Measurements from ENCODE around the gene KRT73. TPM values are rescaled to one million over a fixed set of nuclear protein-coding genes. Genes with fewer than 3 reads are reported as not detected.

KRT73 gene
- total and polyA plus RNA-seq, 8 donors = not detected

DNA sequence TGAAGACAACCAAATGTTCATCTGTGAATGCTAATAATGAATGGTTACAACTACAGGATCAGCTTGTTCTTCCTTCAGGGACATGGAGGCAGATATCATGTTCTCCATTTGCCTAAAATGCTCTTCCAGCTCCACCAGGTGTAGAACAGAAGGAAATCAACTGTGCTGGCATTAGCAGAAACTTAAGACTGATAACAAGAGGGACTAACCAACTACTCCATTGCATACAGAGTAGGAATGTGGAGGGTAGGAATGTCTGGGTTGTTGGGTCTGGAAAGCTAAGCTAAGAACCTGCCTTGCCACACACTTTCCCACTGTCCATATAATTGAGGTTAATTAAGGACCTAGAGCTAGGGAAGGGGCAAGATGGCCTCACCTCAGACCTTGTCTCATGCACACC lies 45.1 kb upstream of the KRT73 start:
- Histone ChIP-seq H3K36me3 (no peaks in the 10 kb centered on the region), H3K4me3 (no peak overlapping the region), H3K9me3 (no peaks in the 10 kb centered on the region), H3K4me1 (no peaks in the 10 kb centered on the region), H3K27ac (no peak overlapping the region), H3K27me3 (peaks cover 0 to 63% (median 16%) of the 10 kb centered on the region in 3 donors)
- TF ChIP-seq EP300 (IDR thresholded peaks at IDR 0.05) (no peak), POLR2AphosphoS5 (IDR thresholded peaks at IDR 0.05) (no peak), POLR2A (IDR thresholded peaks at IDR 0.05) (no peak)
- TF ChIP-seq, protein P1, sequence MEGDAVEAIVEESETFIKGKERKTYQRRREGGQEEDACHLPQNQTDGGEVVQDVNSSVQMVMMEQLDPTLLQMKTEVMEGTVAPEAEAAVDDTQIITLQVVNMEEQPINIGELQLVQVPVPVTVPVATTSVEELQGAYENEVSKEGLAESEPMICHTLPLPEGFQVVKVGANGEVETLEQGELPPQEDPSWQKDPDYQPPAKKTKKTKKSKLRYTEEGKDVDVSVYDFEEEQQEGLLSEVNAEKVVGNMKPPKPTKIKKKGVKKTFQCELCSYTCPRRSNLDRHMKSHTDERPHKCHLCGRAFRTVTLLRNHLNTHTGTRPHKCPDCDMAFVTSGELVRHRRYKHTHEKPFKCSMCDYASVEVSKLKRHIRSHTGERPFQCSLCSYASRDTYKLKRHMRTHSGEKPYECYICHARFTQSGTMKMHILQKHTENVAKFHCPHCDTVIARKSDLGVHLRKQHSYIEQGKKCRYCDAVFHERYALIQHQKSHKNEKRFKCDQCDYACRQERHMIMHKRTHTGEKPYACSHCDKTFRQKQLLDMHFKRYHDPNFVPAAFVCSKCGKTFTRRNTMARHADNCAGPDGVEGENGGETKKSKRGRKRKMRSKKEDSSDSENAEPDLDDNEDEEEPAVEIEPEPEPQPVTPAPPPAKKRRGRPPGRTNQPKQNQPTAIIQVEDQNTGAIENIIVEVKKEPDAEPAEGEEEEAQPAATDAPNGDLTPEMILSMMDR (IDR thresholded peaks at IDR 0.05) = no peak
- intact Hi-C loops (cut with DNase I; ENCODE audit: low total_unique reads) = no loop called here
- DNase-seq = no peak

DNA sequence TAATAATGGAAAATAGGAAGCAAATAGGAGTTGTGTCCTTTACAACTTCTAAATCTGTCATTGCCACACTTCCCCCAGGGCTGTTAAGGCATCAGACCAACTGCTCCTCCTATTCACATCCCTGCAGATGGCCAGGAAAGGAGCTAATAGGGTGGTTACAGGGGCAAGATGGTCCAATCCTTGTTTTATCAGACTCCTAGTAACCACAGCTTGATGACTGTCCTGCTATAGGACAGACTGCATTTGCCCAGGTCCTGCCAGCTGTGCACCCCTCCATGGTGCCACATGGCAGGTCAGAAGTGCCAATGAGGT lies 44.5 kb upstream of the KRT73 start:
- no peaks in the 10 kb centered on the region for H3K36me3 ChIP-seq
- no peak for DNase-seq
- H3K4me1 ChIP-seq = no peaks in the 10 kb centered on the region
- no peak overlapping the region for H3K4me3 ChIP-seq
- H3K9me3 ChIP-seq = no peaks in the 10 kb centered on the region
- H3K27me3 ChIP-seq = peaks cover 0 to 64% (median 15%) of the 10 kb centered on the region in 3 donors
- intact Hi-C loops (cut with DNase I; ENCODE audit: low total_unique reads) = no loop called here
- no peak overlapping the region for H3K27ac ChIP-seq
- TF ChIP-seq EP300 (IDR thresholded peaks at IDR 0.05) (no peak), POLR2A (IDR thresholded peaks at IDR 0.05) (no peak), POLR2AphosphoS5 (IDR thresholded peaks at IDR 0.05) (no peak)
- TF ChIP-seq, protein P1 (IDR thresholded peaks at IDR 0.05) = no peak

DNA sequence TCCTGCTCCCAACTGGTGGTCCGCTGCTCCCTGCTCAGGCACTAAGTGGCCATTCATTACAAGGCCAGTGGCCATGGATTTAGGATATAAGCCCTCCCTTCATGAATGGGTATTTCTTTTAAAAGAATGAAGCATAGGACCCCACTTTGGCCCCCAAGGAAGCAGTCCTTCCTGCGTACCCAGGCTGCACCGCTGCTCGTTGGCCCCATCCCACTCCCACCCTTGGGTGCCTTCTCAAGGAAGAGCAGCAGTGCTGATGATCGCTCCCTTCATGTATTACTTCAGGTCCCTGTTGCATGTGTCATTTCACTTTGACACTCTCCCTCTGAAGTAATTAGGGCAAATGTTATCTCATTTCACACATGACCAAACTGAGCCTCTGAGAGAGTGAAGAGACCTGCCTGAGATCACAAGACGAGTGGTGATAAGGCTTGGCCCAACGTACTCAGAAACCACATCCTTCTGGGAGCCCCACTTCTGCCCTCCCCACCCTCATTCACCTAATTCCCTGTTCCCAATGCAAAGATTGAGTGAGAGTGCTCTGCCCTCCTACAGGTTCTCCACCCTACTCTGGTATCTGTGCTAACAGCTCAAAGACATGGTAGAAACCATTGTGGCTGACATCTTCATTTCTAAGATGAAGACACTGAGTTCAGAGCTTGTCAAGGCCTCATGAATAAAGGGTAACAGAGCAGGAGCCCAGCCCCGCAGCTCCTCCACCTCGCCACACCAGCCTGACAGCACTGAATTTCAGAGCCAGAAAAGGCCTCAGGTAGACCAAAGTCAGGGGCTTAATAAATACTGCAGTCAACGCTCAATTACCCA lies 43.9 kb upstream of the KRT73 start:
- no peak overlapping the region for H3K27ac ChIP-seq
- H3K9me3 ChIP-seq = no peaks in the 10 kb centered on the region
- intact Hi-C loops (cut with DNase I; ENCODE audit: low total_unique reads) = no loop called here
- no peak for TF ChIP-seq EP300 (IDR thresholded peaks at IDR 0.05)
- TF ChIP-seq, protein P1 (IDR thresholded peaks at IDR 0.05) = no peak
- no peak for TF ChIP-seq POLR2AphosphoS5 (IDR thresholded peaks at IDR 0.05)
- no peak for TF ChIP-seq POLR2A (IDR thresholded peaks at IDR 0.05)
- DNase-seq = peak in 1 of 2 donors; percentile 26
- H3K4me3 ChIP-seq = no peak overlapping the region
- H3K4me1 ChIP-seq = no peaks in the 10 kb centered on the region
- 66 to 77% (median 74%) methylated on average over 10 of the region's 10 CpGs for WGBS, 5 donors
- H3K36me3 ChIP-seq = no peaks in the 10 kb centered on the region
- peaks cover 0 to 58% (median 11%) of the 10 kb centered on the region in 3 donors for H3K27me3 ChIP-seq

DNA sequence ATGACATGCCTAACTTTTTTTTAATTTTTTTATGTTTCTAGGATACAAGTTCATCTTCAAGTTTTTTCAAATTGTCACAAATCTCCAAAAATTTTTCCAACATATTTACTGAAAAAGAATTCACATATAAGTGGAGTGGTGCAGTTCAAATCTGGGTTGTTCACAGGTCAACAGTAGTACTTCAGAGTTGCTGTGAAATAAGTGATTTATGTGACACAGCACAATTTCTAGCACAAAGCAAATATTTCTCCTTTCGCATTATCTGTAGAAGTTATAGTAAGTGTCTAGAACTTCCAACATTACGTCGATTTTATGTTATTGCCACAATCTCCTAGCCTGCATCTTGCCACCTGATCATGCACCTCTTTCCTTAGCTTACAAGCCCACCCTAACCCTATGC lies 43.3 kb upstream of the KRT73 start:
- Histone ChIP-seq H3K36me3 (no peaks in the 10 kb centered on the region), H3K27ac (no peak overlapping the region), H3K4me3 (no peak overlapping the region), H3K27me3 (peaks cover 0 to 55% (median 11%) of the 10 kb centered on the region in 3 donors), H3K4me1 (no peaks in the 10 kb centered on the region), H3K9me3 (no peaks in the 10 kb centered on the region)
- 82 to 91% (median 86%) methylated on average over 3 of the region's 3 CpGs for WGBS, 5 donors
- TF ChIP-seq POLR2AphosphoS5 (IDR thresholded peaks at IDR 0.05) (no peak), POLR2A (IDR thresholded peaks at IDR 0.05) (no peak), EP300 (IDR thresholded peaks at IDR 0.05) (no peak)
- TF ChIP-seq, protein P1 (IDR thresholded peaks at IDR 0.05) = no peak
- intact Hi-C loops (cut with DNase I; ENCODE audit: low total_unique reads) = no loop called here
- DNase-seq = no peak
